OCI-LY7 (cell line): ENCODE results near the gene FOXL3. TPM values are rescaled to one million over a fixed set of nuclear protein-coding genes. Genes with fewer than 3 reads are reported as not detected.

Source experiments
- BruUV-seq: library from RNA; stranded (reverse); fragments of 400-500 nt; replicated peaks from 2 replicates; lab custom pipeline; 2021; lab: Mats Ljungman, UMichigan
- CTCF ChIA-PET: fragments of 300-600 bp; sonication (Branson Sonifier 250); formaldehyde crosslinking; loops from one replicate; lab custom pipeline; 2022; ENCODE audit warnings: antibody characterized with exemption; ENCODE audit not compliant: unreplicated experiment; lab: Charles Lee
- POLR2A ChIA-PET: fragments of 300-600 bp; sonication (Branson Sonifier 250); formaldehyde crosslinking; loops from one replicate; lab custom pipeline; 2022; ENCODE audit warnings: antibody characterized with exemption; lab: Charles Lee
- DNase-seq: peaks from one replicate; pipeline ENCODE4 v3.0.0-alpha.2; 2015; ENCODE audit warnings: low spot score
- H2AFZ ChIP-seq: fragments of 200-600 bp; sonication (generic), shearing (Covaris generic); 2 replicates; pipeline ENCODE4 v1.6.1; 2014; ENCODE audit warnings: mild to moderate bottlenecking, antibody characterized with exemption, low read length, moderate library complexity
- H3K27ac ChIP-seq: fragments of 200-600 bp; sonication (generic); 2 replicates; pipeline ENCODE4 v1.5.1; 2014; ENCODE audit warnings: mixed run types, low read depth, mild to moderate bottlenecking, moderate library complexity, low read length, inconsistent platforms; ENCODE audit not compliant: poor library complexity, severe bottlenecking
- H3K36me3 ChIP-seq: fragments of 200-600 bp; sonication (generic); 2 replicates; pipeline ENCODE4 v1.6.1; 2014; ENCODE audit warnings: mild to moderate bottlenecking, antibody characterized with exemption, low read length, moderate library complexity, mixed read lengths; ENCODE audit not compliant: insufficient read depth
- H3K4me1 ChIP-seq: fragments of 200-600 bp; sonication (generic); 2 replicates; pipeline ENCODE4 v1.5.1; 2014; ENCODE audit warnings: mild to moderate bottlenecking, low read length; ENCODE audit not compliant: insufficient read depth, poor library complexity, severe bottlenecking
- H3K4me2 ChIP-seq: fragments of 200-600 bp; sonication (generic); 2 replicates; pipeline ENCODE4 v1.6.1; 2014; ENCODE audit warnings: mild to moderate bottlenecking, low read length
- H3K4me3 ChIP-seq: fragments of 200-600 bp; sonication (generic); 2 replicates; pipeline ENCODE4 v1.5.1; 2014; ENCODE audit warnings: mild to moderate bottlenecking, low read depth, low read length; ENCODE audit not compliant: poor library complexity, severe bottlenecking
- H3K79me2 ChIP-seq: fragments of 200-600 bp; sonication (generic); 2 replicates; pipeline ENCODE4 v1.6.1; 2016; ENCODE audit warnings: low read depth, mild to moderate bottlenecking, low read length, moderate library complexity, mixed read lengths; ENCODE audit not compliant: insufficient read depth
- H3K9me2 ChIP-seq: fragments of 200-600 bp; sonication (generic); 2 replicates; pipeline ENCODE4 v1.6.1; 2016; ENCODE audit warnings: mild to moderate bottlenecking, low read length, mixed read lengths; ENCODE audit not compliant: insufficient read depth
- H3K9me3 ChIP-seq: fragments of 200-600 bp; sonication (generic); 2 replicates; pipeline ENCODE4 v1.6.1; 2014; ENCODE audit warnings: mild to moderate bottlenecking, mixed run types, low read length, mixed read lengths
- H4K20me1 ChIP-seq: fragments of 200-600 bp; sonication (generic); 2 replicates; pipeline ENCODE4 v1.6.1; 2014; ENCODE audit warnings: mild to moderate bottlenecking, antibody characterized with exemption, low read length, moderate library complexity, mixed read lengths; ENCODE audit not compliant: insufficient read depth
- EZH2phosphoT487 ChIP-seq: fragments of 200-600 bp; sonication (generic); IDR thresholded peaks from 2 replicates; pipeline ENCODE4 v1.6.1; 2018; ENCODE audit warnings: low read depth, borderline replicate concordance, mild to moderate bottlenecking, mixed run types, antibody characterized with exemption, low read length, moderate library complexity, mixed read lengths
- intact Hi-C: fragments of 100-400 bp; cut with micrococcal nuclease; formaldehyde crosslinking; loops from one replicate; pipeline ENCODE4 v1.10.0; 2022; ENCODE audit not compliant: unreplicated experiment
- total RNA-seq, 2 experiments: library from RNA; depleted of rRNA in 1 of 2; stranded (reverse); fragments of >200 nt in 1 of 2; shearing (Covaris generic) in 1 of 2; gene quantifications; 2 replicates each; pipeline ENCODE4 v1.2.3, GENCODE V29; 2014 to 2022
- TF ChIP-seq, protein P1 (sequence below): fragments of 200-600 bp; sonication (generic); conservative IDR thresholded peaks from 2 replicates; pipeline ENCODE4 v1.5.1; 2014; ENCODE audit warnings: mild to moderate bottlenecking, antibody characterized with exemption, low read length, moderate library complexity, mixed read lengths

Gene FOXL3
- total RNA-seq, 2 experiments from 2014 or later, result not detected

GRCh38 chr7:314853-315252 lies 24.9 kb downstream of the FOXL3 start:
- H3K27ac ChIP-seq, result no peak overlapping the region
- no peaks in the 10 kb centered on the region for H3K79me2 ChIP-seq
- no peaks in the 10 kb centered on the region for H3K9me2 ChIP-seq
- no peaks in the 10 kb centered on the region for H3K4me1 ChIP-seq
- ChIA-PET CTCF (no interaction called here), POLR2A (no interaction called here)
- BruUV-seq, result no TSS peak
- H3K4me3 ChIP-seq, result no peak overlapping the region
- TF ChIP-seq, protein P1, sequence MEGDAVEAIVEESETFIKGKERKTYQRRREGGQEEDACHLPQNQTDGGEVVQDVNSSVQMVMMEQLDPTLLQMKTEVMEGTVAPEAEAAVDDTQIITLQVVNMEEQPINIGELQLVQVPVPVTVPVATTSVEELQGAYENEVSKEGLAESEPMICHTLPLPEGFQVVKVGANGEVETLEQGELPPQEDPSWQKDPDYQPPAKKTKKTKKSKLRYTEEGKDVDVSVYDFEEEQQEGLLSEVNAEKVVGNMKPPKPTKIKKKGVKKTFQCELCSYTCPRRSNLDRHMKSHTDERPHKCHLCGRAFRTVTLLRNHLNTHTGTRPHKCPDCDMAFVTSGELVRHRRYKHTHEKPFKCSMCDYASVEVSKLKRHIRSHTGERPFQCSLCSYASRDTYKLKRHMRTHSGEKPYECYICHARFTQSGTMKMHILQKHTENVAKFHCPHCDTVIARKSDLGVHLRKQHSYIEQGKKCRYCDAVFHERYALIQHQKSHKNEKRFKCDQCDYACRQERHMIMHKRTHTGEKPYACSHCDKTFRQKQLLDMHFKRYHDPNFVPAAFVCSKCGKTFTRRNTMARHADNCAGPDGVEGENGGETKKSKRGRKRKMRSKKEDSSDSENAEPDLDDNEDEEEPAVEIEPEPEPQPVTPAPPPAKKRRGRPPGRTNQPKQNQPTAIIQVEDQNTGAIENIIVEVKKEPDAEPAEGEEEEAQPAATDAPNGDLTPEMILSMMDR, result no peak
- no peak for TF ChIP-seq EZH2phosphoT487
- H3K36me3 ChIP-seq, result no peaks in the 10 kb centered on the region
- intact Hi-C loops, result no loop called here
- no peaks in the 10 kb centered on the region for H4K20me1 ChIP-seq
- DNase-seq, result no peak
- H3K4me2 ChIP-seq, result no peak overlapping the region
- H3K9me3 ChIP-seq, result no peaks in the 10 kb centered on the region
- no peak overlapping the region for H2AFZ ChIP-seq

GRCh38 chr7:315516-316265 lies 25.7 kb downstream of the FOXL3 start:
- ChIA-PET CTCF (no interaction called here), POLR2A (interaction anchor here (0.7 kb wide), 2 partner anchors 66 to 1142 kb away, joined by 5 read pairs; no protein-coding TSS in a partner anchor)
- no peaks in the 10 kb centered on the region for H4K20me1 ChIP-seq
- no peaks in the 10 kb centered on the region for H3K36me3 ChIP-seq
- H2AFZ ChIP-seq, result no peak overlapping the region
- TF ChIP-seq, protein P1, result no peak
- no peak for TF ChIP-seq EZH2phosphoT487
- no peak overlapping the region for H3K27ac ChIP-seq
- H3K9me3 ChIP-seq, result no peaks in the 10 kb centered on the region
- no peaks in the 10 kb centered on the region for H3K79me2 ChIP-seq
- no peak overlapping the region for H3K4me3 ChIP-seq
- BruUV-seq, result no TSS peak
- no peak overlapping the region for H3K4me2 ChIP-seq
- no peaks in the 10 kb centered on the region for H3K4me1 ChIP-seq
- no peaks in the 10 kb centered on the region for H3K9me2 ChIP-seq
- no peak for DNase-seq
- intact Hi-C loops, result no loop called here
